Mesenchymal stem cell (in vitro differentiated cells and primary cell): Measurements from ENCODE around the gene SDSL.

Experiments used
- DNase-seq: peaks from one replicate; pipeline ENCODE4 v3.0.0-alpha.2; 2013
- H2AFZ ChIP-seq: one replicate; pipeline ENCODE4 v1.6.1; 2013; ENCODE audit warnings: low read depth, mild to moderate bottlenecking, control low read depth, inconsistent platforms, low read length, moderate library complexity
- H2AK5ac ChIP-seq: 2 replicates; pipeline ENCODE4 v1.6.1; 2013; ENCODE audit warnings: low read length, moderate library complexity, mild to moderate bottlenecking, inconsistent platforms; ENCODE audit not compliant: severe bottlenecking
- H2BK120ac ChIP-seq: one replicate; pipeline ENCODE4 v1.6.1; 2013; ENCODE audit warnings: low read depth, mild to moderate bottlenecking, inconsistent platforms, low read length, moderate library complexity
- H2BK12ac ChIP-seq, 2 experiments: one replicate each; pipeline ENCODE4 v1.6.1; 2013; ENCODE audit warnings: inconsistent platforms in 2 of 2, low read length in 2 of 2, mild to moderate bottlenecking in 2 of 2, moderate library complexity in 2 of 2, control low read depth in 1 of 2
- H2BK15ac ChIP-seq: one replicate; pipeline ENCODE4 v1.6.1; 2013; ENCODE audit warnings: mild to moderate bottlenecking, low read depth, inconsistent platforms; ENCODE audit not compliant: poor library complexity, severe bottlenecking
- H2BK5ac ChIP-seq: 2 replicates; pipeline ENCODE4 v1.6.1; 2013; ENCODE audit warnings: low read depth, mild to moderate bottlenecking, low read length, control low read depth, inconsistent platforms; ENCODE audit not compliant: poor library complexity, severe bottlenecking
- H3K14ac ChIP-seq, 2 experiments: one replicate each; pipeline ENCODE4 v1.6.1; 2013; ENCODE audit warnings: inconsistent platforms in 2 of 2, low read length in 2 of 2, control low read depth in 1 of 2, mild to moderate bottlenecking in 1 of 2, moderate library complexity in 1 of 2
- H3K18ac ChIP-seq, 2 experiments: one replicate each; pipeline ENCODE4 v1.6.1; 2013; ENCODE audit warnings: inconsistent platforms in 2 of 2, low read length in 2 of 2, control low read depth in 1 of 2, low read depth in 1 of 2, mild to moderate bottlenecking in 1 of 2
- H3K23ac ChIP-seq, 2 experiments: one replicate each; pipeline ENCODE4 v1.6.1; 2013; ENCODE audit warnings: inconsistent platforms in 2 of 2, low read length in 2 of 2, mild to moderate bottlenecking in 2 of 2, moderate library complexity in 2 of 2, control low read depth in 1 of 2
- H3K27ac ChIP-seq: 2 replicates; pipeline ENCODE4 v1.5.1; 2013; ENCODE audit warnings: mild to moderate bottlenecking, moderate library complexity, low read length, control low read depth, inconsistent platforms; ENCODE audit not compliant: poor library complexity, severe bottlenecking
- H3K27me3 ChIP-seq, 2 experiments: 2 replicates each; pipeline versions ENCODE4 v1.6.1 to v1.7.0; 2013; ENCODE audit warnings: low read length in 2 of 2, mild to moderate bottlenecking in 2 of 2, moderate library complexity in 2 of 2, control low read depth in 1 of 2, inconsistent platforms in 1 of 2; ENCODE audit not compliant: control insufficient read depth in 1 of 2, insufficient read depth in 1 of 2
- H3K36me3 ChIP-seq, 2 experiments: 2 replicates each; pipeline versions ENCODE4 v1.6.1 to v1.7.0; 2013; ENCODE audit warnings: low read length in 2 of 2, control low read depth in 1 of 2, inconsistent platforms in 1 of 2, low read depth in 1 of 2, mild to moderate bottlenecking in 1 of 2; ENCODE audit not compliant: insufficient read depth in 2 of 2, control insufficient read depth in 1 of 2
- H3K4ac ChIP-seq, 2 experiments: one replicate each; pipeline ENCODE4 v1.6.1; 2013; ENCODE audit warnings: inconsistent platforms in 2 of 2, low read length in 2 of 2, mild to moderate bottlenecking in 2 of 2, moderate library complexity in 2 of 2, control low read depth in 1 of 2, low read depth in 1 of 2
- H3K4me1 ChIP-seq: 2 replicates; pipeline ENCODE4 v1.6.1; 2013; ENCODE audit warnings: low read depth, low read length, control low read depth; ENCODE audit not compliant: control insufficient read depth, insufficient read depth
- H3K4me2 ChIP-seq: 2 replicates; pipeline ENCODE4 v1.6.1; 2013; ENCODE audit warnings: low read length, mild to moderate bottlenecking, inconsistent platforms; ENCODE audit not compliant: poor library complexity, severe bottlenecking
- H3K4me3 ChIP-seq, 2 experiments: 2 replicates each; pipeline versions ENCODE4 v1.5.1 to v1.7.0; 2013; ENCODE audit warnings: low read length in 2 of 2, mild to moderate bottlenecking in 2 of 2, control low read depth in 1 of 2, low read depth in 1 of 2; ENCODE audit not compliant: insufficient read depth in 1 of 2
- H3K79me1 ChIP-seq: replicated peaks from 2 replicates; pipeline ENCODE4 v1.6.1; 2013; ENCODE audit warnings: mild to moderate bottlenecking, control low read depth, low read length, inconsistent platforms; ENCODE audit not compliant: poor library complexity, severe bottlenecking
- H3K9ac ChIP-seq: 2 replicates; pipeline ENCODE4 v1.7.0; 2013; ENCODE audit warnings: mild to moderate bottlenecking, low read length, moderate library complexity
- H3K9me3 ChIP-seq: 2 replicates; pipeline ENCODE4 v1.7.0; 2013; ENCODE audit warnings: mild to moderate bottlenecking, low read length; ENCODE audit not compliant: control insufficient read depth
- H4K8ac ChIP-seq: one replicate; pipeline ENCODE4 v1.6.1; 2013; ENCODE audit warnings: inconsistent platforms, mild to moderate bottlenecking, low read length, moderate library complexity
- H4K91ac ChIP-seq: one replicate; pipeline ENCODE4 v1.6.1; 2013; ENCODE audit warnings: mild to moderate bottlenecking, low read length, inconsistent platforms
- WGBS: methylation state at CpG from one replicate; pipeline ENCODE4 v1.1.7; 2013; ENCODE audit warnings: mixed read lengths; 5-methylcytosine and 5-hydroxymethylcytosine counted together

Gene SDSL

GRCh38 chr12:113384778-113385177, 37.4 kb upstream of the SDSL start:
- Histone ChIP-seq H3K4me2 (no peak overlapping the region), H4K91ac (no peak overlapping the region), H3K14ac (no peak overlapping the region), H2AK5ac (no peak overlapping the region), H3K27ac (no peak overlapping the region), H3K23ac (no peak overlapping the region), H2BK5ac (no peak overlapping the region), H4K8ac (no peak overlapping the region), H3K27me3 (no peaks in the 10 kb centered on the region), H3K18ac (no peak overlapping the region), H3K36me3 (peaks cover 68 to 74% of the 10 kb centered on the region in 2 experiments), H3K4me3 (no peak overlapping the region), H2BK12ac (no peak overlapping the region), H2BK15ac (no peak overlapping the region), H3K9me3 (no peaks in the 10 kb centered on the region), H3K9ac (no peak overlapping the region), H2BK120ac (no peak overlapping the region), H2AFZ (no peak overlapping the region), H3K79me1 (peaks cover 1% of the 10 kb centered on the region), H3K4me1 (no peaks in the 10 kb centered on the region), H3K4ac (no peak overlapping the region)
- DNase-seq: no peak
- 96% methylated on average over 11 of the region's 14 CpGs for WGBS

GRCh38 chr12:113385282-113385882, 36.8 kb upstream of the SDSL start:
- no peak overlapping the region for H3K14ac ChIP-seq
- no peak overlapping the region for H2AFZ ChIP-seq
- no peak for DNase-seq
- no peak overlapping the region for H3K27ac ChIP-seq
- no peak overlapping the region for H2AK5ac ChIP-seq
- no peaks in the 10 kb centered on the region for H3K4me1 ChIP-seq
- H2BK5ac ChIP-seq: no peak overlapping the region
- H3K4ac ChIP-seq: no peak overlapping the region
- H3K27me3 ChIP-seq: no peaks in the 10 kb centered on the region
- no peak overlapping the region for H3K4me2 ChIP-seq
- no peak overlapping the region for H2BK120ac ChIP-seq
- H2BK12ac ChIP-seq: no peak overlapping the region
- peaks cover 70 to 78% of the 10 kb centered on the region in 2 experiments for H3K36me3 ChIP-seq
- H3K9me3 ChIP-seq: no peaks in the 10 kb centered on the region
- H4K91ac ChIP-seq: no peak overlapping the region
- H4K8ac ChIP-seq: no peak overlapping the region
- H2BK15ac ChIP-seq: no peak overlapping the region
- no peak overlapping the region for H3K9ac ChIP-seq
- no peak overlapping the region for H3K4me3 ChIP-seq
- no peak overlapping the region for H3K18ac ChIP-seq
- H3K23ac ChIP-seq: no peak overlapping the region
- peaks cover 1% of the 10 kb centered on the region for H3K79me1 ChIP-seq
- 98% methylated on average over 6 of the region's 6 CpGs for WGBS

GRCh38 chr12:113386866-113387566, 35.2 kb upstream of the SDSL start:
- no peak overlapping the region for H2AFZ ChIP-seq
- no peak overlapping the region for H2BK12ac ChIP-seq
- H3K23ac ChIP-seq: no peak overlapping the region
- H3K18ac ChIP-seq: no peak overlapping the region
- 97% methylated on average over 12 of the region's 12 CpGs for WGBS
- H2AK5ac ChIP-seq: no peak overlapping the region
- H3K36me3 ChIP-seq: peaks cover 63 to 78% of the 10 kb centered on the region in 2 experiments
- H3K9me3 ChIP-seq: no peaks in the 10 kb centered on the region
- no peak overlapping the region for H3K4me3 ChIP-seq
- no peak overlapping the region for H2BK120ac ChIP-seq
- H3K79me1 ChIP-seq: no peaks in the 10 kb centered on the region
- H3K4me2 ChIP-seq: no peak overlapping the region
- no peak overlapping the region for H2BK5ac ChIP-seq
- H2BK15ac ChIP-seq: no peak overlapping the region
- no peaks in the 10 kb centered on the region for H3K27me3 ChIP-seq
- no peak overlapping the region for H3K9ac ChIP-seq
- no peak overlapping the region for H4K91ac ChIP-seq
- DNase-seq: no peak
- no peak overlapping the region for H4K8ac ChIP-seq
- H3K27ac ChIP-seq: no peak overlapping the region
- no peak overlapping the region for H3K14ac ChIP-seq
- H3K4me1 ChIP-seq: no peaks in the 10 kb centered on the region
- no peak overlapping the region for H3K4ac ChIP-seq

DNA sequence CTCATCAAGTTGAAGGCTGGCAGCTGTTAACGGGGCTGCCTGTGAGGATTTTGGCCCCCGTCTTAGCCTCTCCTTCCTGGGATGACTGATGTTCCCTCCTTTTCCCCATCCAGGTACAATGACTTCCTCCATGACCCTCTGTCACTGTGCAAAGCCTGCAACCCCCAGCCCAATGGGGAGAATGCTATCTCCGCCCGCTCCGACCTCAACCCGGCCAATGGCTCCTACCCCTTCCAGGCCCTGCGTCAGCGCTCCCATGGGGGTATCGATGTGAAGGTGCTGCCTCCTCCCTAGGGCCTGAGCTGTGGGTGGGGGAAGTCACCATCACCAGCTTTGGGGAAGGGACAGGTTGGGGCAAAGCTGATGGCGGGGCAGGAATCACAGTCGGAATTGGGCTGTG, 34.5 kb upstream of the SDSL start:
- no peak overlapping the region for H2BK5ac ChIP-seq
- H3K14ac ChIP-seq: no peak overlapping the region
- no peaks in the 10 kb centered on the region for H3K4me1 ChIP-seq
- no peak for DNase-seq
- H2AK5ac ChIP-seq: no peak overlapping the region
- no peak overlapping the region for H3K4ac ChIP-seq
- no peak overlapping the region for H4K91ac ChIP-seq
- no peak overlapping the region for H2BK120ac ChIP-seq
- no peaks in the 10 kb centered on the region for H3K79me1 ChIP-seq
- no peak overlapping the region for H3K4me2 ChIP-seq
- H3K36me3 ChIP-seq: peaks cover 63 to 75% of the 10 kb centered on the region in 2 experiments
- no peak overlapping the region for H3K9ac ChIP-seq
- no peak overlapping the region for H4K8ac ChIP-seq
- H3K27me3 ChIP-seq: no peaks in the 10 kb centered on the region
- H2BK15ac ChIP-seq: no peak overlapping the region
- H3K23ac ChIP-seq: no peak overlapping the region
- H2BK12ac ChIP-seq: no peak overlapping the region
- no peak overlapping the region for H3K27ac ChIP-seq
- no peak overlapping the region for H3K4me3 ChIP-seq
- H3K18ac ChIP-seq: no peak overlapping the region
- H3K9me3 ChIP-seq: no peaks in the 10 kb centered on the region
- WGBS: 99% methylated on average over 11 of the region's 11 CpGs
- no peak overlapping the region for H2AFZ ChIP-seq
